GM12873 (cell line): Measurements from ENCODE around the gene ZNF319.

Experiments
- TF ChIP-seq, protein P1 (sequence below): IDR thresholded peaks from 2 replicates; pipeline ENCODE4 v1.5.1; 2012; ENCODE audit warnings: low read depth, mild to moderate bottlenecking, moderate library complexity, low read length, control low read depth; ENCODE audit not compliant: insufficient read depth; ENCODE audit errors: missing control alignments

Gene ZNF319

DNA sequence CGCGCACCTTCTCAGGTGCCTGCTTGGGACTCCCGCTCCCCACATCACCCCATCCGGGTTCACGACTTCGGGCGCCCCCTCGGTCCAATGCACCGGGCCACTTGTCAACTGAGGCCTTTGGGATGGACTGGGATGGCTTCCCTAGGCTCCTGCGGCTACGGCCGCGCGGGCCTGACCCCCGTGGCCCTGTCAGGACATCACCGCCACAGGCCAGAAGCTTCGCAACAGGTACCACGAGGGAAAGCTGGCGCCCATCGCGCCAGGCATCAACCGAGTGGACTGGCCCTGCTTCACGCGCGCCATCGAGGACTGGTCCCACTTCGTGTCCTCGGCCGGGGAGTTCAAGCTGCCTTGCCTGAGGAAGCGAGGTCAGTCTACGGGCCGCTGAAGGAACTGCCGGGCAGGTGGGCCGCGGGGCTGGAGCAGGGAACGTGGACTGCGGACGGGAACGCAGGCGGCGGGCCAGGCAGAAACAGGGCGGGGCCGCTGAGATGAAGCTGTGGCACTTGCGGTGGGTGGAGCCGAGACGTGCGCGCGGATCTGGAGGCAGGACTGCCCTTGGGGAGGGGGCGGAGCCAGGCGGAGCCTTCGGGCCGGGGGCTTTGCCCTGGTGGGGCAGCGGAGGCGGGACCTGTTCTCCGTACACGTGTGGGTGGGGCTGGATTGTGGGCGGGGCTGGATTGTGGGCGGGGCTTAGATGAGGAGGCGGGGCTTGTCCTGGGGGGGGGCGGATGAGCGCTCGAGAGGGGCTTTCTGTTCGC is 15.8 kb downstream of the ZNF319 start:
- TF ChIP-seq, protein P1, sequence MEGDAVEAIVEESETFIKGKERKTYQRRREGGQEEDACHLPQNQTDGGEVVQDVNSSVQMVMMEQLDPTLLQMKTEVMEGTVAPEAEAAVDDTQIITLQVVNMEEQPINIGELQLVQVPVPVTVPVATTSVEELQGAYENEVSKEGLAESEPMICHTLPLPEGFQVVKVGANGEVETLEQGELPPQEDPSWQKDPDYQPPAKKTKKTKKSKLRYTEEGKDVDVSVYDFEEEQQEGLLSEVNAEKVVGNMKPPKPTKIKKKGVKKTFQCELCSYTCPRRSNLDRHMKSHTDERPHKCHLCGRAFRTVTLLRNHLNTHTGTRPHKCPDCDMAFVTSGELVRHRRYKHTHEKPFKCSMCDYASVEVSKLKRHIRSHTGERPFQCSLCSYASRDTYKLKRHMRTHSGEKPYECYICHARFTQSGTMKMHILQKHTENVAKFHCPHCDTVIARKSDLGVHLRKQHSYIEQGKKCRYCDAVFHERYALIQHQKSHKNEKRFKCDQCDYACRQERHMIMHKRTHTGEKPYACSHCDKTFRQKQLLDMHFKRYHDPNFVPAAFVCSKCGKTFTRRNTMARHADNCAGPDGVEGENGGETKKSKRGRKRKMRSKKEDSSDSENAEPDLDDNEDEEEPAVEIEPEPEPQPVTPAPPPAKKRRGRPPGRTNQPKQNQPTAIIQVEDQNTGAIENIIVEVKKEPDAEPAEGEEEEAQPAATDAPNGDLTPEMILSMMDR: no peak

DNA sequence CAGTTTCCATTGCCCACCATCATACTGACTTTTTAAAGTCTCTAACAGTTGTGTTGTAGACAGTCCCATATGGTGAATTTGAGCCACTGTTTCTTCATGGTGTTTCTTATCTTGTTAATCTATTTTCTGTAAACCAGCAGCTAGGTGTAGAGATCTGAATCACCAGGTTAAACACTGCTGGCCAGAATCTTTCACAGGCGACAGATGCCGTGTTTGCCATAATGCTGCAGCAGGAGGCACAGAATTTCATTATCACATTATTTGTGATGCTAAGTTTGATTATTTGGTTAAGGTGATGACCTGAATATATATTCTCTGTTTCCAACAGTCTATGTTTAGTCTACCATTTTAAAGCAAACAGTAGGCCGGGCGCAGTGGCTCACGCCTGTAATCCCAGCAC is 18.1 kb downstream of the ZNF319 start:
- TF ChIP-seq, protein P1: no peak

DNA sequence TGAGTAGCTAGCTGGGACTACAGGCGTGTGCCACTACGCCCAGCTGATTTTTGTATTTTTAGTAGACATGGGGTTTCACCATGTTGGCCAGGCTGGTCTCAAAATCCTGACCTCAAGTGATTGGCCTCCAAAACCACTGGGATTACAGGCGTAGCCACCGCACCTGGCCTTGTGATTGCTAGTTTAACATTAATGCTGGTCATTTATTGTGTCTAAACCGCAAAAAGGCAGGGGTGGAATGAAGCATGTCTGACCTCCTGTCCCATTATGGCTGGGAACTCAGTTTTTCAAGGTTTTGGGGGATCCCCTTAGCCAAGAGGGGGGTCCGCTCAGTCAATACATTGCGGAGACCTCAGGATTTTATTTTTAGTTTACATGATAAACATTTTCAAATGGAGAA is 18.8 kb downstream of the ZNF319 start:
- TF ChIP-seq, protein P1: no peak

DNA sequence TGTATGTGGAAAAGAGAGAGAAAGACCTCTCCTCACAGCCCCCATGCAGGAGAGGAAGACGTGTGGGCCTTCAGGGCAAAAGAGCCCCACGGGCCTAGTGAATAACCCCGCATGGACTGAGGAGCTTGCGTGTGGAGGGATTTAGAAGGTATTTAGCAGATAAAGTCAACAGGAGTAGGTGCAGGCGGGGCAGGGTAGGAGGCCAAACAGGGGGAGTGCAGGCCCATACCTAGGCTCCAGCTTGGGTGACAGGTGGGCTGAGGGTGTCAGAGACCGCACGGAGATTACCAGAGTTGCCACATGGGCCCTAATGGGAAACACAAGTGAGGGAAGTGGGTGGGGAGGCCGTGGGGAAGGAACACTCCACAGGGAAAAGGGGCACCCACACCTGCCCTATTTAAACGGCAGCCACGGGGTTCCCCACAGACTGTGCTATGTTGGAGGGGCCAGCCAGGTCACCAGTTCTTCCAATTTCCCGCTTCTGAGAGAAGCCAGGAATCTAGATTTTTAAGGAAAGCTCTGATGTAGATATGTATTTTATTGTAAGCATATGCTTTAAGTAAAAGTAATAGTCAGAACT is 21.4 kb downstream of the ZNF319 start:
- TF ChIP-seq, protein P1: no peak

DNA sequence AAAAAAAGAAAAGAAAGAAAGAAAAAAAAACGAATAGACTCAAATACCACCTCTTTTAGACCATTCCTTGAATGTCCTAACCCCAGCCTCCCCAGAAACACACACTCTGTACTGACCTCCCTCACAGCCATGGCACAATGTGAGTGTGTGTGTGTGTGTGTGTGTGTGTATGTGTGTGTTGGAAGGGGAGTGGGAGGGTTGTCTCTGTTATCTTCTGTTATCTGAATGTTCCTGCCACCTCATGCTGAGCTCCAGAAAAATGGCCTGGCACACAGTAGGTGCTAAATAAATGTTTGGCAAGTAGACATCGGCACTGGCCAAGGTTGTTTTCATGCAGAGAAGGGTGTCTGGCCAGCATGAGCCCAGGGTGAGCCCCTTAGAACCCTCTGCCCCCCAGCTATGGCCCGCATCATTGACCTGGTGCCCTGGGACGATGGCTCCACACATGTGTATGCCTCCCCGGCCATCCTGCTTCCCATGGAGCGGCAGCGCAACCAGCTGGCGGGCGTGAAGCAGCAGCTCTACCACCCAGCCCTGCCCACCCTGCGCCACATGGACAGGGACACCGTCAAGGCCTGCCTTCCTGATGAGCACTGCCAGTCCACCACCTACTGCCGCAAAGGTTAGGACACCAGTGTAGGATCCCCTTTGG is 22.9 kb downstream of the ZNF319 start:
- TF ChIP-seq, protein P1: no peak

DNA sequence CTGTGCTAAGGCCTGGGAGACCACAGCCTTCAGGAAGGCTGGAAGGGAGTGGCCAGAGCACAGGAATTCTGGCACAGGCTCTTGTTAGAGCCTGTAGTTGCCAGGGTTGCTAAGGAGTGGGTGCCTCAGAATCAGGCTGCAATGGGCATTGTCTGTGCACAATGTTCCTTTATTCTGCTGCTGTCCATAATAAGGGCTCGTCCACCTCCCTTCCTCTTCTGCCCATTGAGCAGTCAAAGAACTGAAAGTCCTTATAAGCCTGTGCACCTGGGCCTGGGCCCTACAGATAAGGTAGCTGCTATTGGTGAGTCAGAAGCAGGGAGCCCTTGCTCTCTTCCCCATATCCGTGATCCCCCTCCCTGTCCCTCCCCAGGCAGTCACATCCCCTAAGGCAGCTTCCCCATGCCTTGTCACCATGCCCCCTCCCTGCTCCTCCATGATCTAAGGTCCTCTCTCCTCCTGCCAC is 24.1 kb downstream of the ZNF319 start:
- TF ChIP-seq, protein P1: no peak

DNA sequence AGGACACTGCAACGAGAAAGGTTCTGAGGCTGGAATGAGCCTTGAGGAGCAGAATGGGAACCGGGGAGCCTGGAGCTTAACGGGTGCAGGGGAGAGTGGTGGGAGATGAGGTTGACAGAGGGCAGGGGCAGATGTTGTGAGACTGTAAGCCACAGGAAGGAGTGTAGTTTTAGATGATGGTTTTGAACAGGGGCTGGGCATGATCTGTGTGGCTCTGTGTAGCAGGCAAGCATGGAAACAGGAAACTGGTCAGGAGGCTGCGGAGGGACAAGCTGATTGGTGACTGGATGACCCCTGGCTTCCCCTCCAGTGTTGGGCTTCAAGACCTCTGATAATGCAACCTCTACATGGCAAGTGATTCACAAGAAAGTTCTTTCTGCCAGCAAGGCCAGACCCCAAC is 28.2 kb downstream of the ZNF319 start:
- TF ChIP-seq, protein P1: no peak
